GM19240 (cell line): ENCODE data around the gene THRSP.
"Not testable (repeated sequence)": the region's sequence is repeated elsewhere in the genome, so short reads cannot be mapped to it uniquely, and the experiment has no call there.

Experiments
- DNase-seq: peaks from one replicate; pipeline ENCODE4 v3.0.0; 2011; ENCODE audit warnings: low spot score; ENCODE audit not compliant: insufficient read length

The THRSP gene, protein sequence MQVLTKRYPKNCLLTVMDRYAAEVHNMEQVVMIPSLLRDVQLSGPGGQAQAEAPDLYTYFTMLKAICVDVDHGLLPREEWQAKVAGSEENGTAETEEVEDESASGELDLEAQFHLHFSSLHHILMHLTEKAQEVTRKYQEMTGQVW

GRCh38 chr11:78063440-78064181, at the start of gene THRSP:
Gene THRSP (plus strand): TSS chr11:78063861. CDS start chr11:78063882, 21 bp downstream.
- no peak for DNase-seq

- not testable (repeated sequence) for DNase-seq
These were observed 48.6 kb upstream of the THRSP start for GRCh38 chr11:78014937-78015520.

- DNase-seq = no peak
These were observed 47.8 kb upstream of the THRSP start for GRCh38 chr11:78015878-78016277.

DNA sequence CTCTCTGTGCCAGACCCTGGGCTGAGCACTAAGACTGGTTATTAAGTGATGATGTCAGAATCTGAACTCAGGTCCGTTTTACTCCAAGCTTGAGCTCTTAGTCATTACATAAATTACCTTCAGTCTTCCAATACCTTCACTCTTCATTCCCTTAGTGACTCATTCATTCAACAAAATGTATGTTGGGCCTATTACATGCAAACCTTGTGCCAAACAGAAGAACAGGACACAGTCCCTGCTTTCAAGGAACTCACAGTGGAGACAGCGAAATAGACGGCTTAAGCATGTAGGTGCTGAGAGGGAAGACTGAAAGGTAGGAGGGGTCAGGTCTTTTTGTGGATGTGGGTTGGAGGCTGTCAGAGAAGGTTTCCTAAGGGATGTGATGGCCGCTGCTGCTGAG, 43.9 kb upstream of the THRSP start:
- no peak for DNase-seq

- no peak for DNase-seq
These were observed 43.4 kb upstream of the THRSP start for GRCh38 chr11:78020246-78020645.

GRCh38 chr11:78021611-78022010, 42.0 kb upstream of the THRSP start:
- DNase-seq = no peak

DNA sequence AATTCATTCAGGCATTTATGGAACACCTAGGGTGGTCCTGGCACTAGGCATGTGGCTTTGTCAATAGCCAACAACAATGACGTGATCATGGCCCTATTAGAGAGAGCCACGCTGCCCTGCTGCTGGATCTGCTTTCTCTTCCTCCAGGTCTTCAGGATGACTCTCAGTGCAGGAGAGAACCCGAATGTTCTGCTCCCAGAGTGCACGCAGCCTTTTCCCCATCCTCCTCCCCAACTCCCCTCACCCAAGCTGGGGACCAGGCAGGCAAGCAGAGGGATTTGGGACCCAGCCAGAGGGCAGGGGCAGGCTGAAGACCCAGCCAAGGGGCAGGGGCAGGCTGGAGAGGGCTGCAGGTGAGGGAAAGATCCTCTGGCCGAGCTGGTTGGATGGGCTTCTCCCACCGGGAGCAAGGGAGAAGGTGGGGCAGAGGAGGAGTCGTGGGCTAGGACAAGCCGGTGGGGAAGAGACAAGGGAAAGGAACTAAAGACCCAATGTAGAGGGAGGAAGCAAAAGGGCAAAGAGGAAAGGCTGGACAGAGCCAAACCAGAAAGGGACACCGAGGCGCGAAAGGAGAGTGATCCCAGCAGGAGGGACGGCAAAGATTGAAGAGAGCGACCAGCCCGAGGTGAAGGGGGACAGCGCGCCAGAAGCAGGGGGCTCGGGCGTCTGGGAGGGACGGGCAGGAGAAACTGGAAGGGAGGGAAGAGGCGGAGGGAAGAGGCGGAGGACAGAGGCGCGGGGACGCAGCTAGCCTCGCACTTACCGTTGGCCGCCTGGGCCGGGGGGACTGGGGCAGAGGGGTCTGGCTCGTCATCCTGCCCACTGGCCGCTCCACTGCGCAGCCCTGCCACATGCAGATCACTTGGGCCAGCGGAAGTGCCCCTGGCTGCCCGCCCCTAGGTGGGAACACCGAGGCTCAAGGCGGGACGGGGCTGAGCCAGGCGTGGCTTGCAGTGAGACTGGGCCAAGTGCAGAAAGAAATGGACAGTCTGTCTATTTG, 41.0 kb upstream of the THRSP start, which contains the start of gene KCTD14:
TSS of gene KCTD14 (minus strand) at position 880 of the 1,000 bp plus-strand sequence. CDS start at position 853, 27 bp downstream.
- DNase-seq = no peak

DNA sequence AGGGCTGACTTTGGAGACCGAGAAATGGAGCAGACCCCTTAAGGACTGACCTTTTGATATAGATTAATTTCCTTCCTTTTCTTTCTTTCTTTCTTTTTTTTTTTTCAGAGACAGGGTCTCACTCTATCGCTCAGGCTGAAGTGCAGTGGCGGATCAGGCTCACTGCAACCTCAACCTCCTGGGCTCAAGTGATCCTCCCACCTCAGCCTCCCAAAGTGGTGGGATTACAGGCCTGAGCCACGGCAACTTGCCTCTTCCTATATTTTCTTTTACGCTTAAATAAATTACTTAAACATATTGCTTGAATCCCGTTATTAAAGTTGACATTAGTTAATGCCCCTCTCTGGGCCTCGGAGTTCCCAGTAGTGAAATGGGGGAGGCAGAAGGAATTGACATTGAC, 40.2 kb upstream of the THRSP start:
- DNase-seq = no peak

GRCh38 chr11:78025378-78025777, 38.3 kb upstream of the THRSP start:
- DNase-seq = no peak

GRCh38 chr11:78027759-78028158, 35.9 kb upstream of the THRSP start:
- DNase-seq = no peak

DNA sequence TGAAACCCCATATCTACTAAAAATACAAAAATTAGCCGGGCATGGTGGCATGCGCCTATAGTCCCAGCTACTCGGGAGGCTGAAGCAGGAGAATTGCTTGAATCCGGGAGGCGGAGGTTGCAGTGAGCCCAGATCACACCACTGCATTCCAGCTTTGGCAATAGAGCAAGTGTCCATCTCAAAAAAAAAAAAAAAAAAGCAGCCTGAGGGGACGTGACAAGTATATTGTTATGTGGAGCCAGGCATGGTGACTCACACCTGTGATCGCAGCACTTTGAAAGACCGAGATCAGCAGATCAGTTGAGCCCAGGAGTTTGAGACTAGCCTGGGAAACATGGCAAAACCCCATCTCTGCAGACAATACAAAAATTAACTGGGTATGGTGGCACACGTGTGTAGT, 35.2 kb upstream of the THRSP start:
- not testable (repeated sequence) for DNase-seq

GRCh38 chr11:78030429-78031325, 33.0 kb upstream of the THRSP start:
- DNase-seq = no peak

DNA sequence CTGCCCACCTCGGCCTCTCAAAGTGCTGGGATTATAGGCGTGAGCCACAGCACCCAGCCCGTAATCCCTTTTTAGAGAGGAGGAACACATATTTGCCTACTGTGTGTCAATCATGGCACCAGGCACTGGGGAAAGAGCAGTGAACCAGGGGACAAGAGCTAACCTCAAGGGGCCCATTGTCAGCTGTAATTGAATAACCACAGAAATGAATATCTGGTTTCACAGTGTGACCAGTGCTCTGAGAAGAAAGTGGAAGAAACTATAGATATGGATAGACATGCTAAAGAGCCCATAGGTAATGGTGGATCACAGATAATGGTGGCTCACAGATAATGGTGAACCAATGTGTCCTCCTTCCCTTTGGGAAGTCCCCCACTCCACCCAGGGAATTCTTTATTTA, 32.0 kb upstream of the THRSP start:
- DNase-seq = no peak

- no peak for DNase-seq
These were observed 31.6 kb upstream of the THRSP start for GRCh38 chr11:78032090-78032489.

- no peak for DNase-seq
These were observed 30.6 kb upstream of the THRSP start for GRCh38 chr11:78033040-78033439.

DNA sequence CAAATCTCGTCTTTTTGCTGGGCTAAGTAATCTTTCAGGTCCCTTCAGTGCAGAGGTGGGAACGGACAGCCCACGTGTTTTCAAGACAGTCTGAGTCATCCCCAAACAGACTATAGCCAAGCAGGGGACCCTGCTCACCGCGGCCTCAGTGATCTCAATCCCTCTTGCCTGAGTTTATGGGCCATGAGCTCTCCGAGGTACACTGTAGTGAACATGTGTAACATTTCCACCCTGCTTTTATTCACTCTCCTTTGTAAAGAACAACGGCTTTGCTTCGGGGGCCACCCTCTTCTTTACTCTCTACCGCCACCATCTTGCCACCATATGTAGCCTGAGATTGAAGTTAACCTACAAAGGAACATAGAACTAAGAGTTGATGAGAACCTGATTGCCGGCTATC, 29.0 kb upstream of the THRSP start:
- no peak for DNase-seq

DNA sequence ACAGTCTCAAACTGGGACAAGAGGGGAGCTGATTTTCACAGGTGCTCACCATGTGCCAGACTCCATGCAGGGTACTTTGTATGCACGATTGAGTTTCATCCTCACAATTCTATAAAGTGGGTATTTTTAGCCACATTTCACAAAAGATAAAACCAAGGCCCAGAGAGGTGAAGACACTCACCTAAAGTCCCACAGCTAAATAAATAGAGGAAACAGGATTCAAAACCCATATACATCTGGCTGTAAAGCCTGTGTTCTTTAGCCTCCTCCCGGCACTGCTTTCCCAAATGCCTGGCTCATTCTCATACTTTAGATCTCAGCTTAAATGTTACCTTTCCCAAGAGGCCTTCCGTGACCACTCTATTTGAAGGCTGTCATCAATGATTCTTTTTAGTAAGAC, 27.3 kb upstream of the THRSP start:
- DNase-seq = no peak

- DNase-seq = no peak
These were observed 26.6 kb upstream of the THRSP start for GRCh38 chr11:78037056-78037455.

DNA sequence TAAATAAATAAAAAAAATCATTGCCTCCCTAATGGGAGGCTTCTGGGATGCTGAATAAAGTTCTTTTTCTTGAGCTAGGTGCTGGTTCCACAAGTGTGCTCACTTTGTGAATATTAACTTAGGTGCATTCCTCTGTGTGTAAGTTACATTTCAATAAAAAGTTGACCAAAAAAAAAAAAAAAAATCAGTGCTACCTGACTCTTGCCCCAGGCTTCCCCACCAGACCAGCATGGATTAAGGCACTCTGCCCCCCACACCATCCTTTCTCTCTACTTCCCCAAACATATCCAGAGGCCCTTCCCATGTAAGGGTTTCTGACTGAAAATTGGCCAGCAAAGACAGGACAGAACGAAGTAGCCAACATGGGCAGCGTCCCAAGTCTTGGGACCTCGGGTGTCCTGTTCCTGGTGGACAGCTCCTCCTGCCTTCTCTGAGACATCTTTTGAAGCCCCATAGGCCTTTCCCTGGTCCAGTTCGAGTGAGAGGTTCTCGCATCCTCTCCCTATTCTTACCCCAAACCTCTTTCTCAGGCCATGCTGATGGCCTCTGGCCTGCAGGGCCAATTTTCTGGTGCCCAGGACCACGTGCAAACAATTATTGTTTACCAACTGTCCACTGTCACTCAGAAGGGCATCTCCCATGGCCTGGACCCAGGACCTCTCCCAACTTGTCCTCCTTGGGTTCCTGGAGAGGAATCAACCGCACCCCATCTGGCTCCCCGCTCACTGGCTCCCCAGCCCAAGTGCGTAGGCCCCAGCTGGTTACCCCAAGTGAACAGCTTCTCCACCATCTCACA, 25.6 kb upstream of the THRSP start:
- DNase-seq = no peak
